ENCODE measurements around the gene LAMA2. TPM values are rescaled to one million over a fixed set of nuclear protein-coding genes. Genes with fewer than 3 reads are reported as not detected.

The LAMA2 gene
- total RNA-seq, 1 experiment from 2014 or later: 8.2 TPM

DNA sequence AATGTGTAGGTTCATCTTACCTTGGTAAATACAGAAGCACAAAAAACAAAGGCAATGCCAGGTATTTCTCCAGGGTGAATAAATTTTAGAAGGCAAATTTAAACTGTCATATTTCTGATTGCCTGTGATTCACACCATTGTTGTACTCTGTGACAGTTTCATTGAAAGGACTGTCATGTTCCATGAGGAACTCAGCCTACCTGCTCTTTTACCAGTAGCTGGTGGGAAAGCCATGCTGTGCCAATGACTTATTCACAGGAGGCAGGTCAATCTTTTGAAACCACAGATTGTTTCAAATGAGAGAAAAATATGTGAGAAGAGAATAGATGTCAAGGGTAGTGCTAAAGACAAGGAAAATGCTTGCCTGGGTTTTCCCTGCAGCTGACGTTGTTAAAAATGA, 206.4 kb downstream of the LAMA2 start (continued):
- no peak for TF ChIP-seq YY1 (IDR thresholded peaks at IDR 0.05; ENCODE audit: extremely low read depth, insufficient replicate concordance, low read depth, low read length)
- TF ChIP-seq, protein P1, sequence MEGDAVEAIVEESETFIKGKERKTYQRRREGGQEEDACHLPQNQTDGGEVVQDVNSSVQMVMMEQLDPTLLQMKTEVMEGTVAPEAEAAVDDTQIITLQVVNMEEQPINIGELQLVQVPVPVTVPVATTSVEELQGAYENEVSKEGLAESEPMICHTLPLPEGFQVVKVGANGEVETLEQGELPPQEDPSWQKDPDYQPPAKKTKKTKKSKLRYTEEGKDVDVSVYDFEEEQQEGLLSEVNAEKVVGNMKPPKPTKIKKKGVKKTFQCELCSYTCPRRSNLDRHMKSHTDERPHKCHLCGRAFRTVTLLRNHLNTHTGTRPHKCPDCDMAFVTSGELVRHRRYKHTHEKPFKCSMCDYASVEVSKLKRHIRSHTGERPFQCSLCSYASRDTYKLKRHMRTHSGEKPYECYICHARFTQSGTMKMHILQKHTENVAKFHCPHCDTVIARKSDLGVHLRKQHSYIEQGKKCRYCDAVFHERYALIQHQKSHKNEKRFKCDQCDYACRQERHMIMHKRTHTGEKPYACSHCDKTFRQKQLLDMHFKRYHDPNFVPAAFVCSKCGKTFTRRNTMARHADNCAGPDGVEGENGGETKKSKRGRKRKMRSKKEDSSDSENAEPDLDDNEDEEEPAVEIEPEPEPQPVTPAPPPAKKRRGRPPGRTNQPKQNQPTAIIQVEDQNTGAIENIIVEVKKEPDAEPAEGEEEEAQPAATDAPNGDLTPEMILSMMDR (IDR thresholded peaks at IDR 0.05 in 2 of 3, conservative IDR thresholded peaks at IDR 0.05 in 1 of 3; ENCODE audit: borderline replicate concordance in 1 of 3, insufficient read depth in 1 of 3, low read depth in 2 of 3, low read length in 2 of 3): no peak
- TF ChIP-seq FOSL1 (IDR thresholded peaks at IDR 0.05; ENCODE audit: low read depth): no peak
- TF ChIP-seq POLR2AphosphoS5 (IDR thresholded peaks at IDR 0.05; ENCODE audit: low read depth, low read length): no peak
- TF ChIP-seq, protein P2, sequence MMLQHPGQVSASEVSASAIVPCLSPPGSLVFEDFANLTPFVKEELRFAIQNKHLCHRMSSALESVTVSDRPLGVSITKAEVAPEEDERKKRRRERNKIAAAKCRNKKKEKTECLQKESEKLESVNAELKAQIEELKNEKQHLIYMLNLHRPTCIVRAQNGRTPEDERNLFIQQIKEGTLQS (IDR thresholded peaks at IDR 0.05): no peak
- TF ChIP-seq EZH2 (IDR thresholded peaks at IDR 0.05): no peak

- ATAC-seq (no peak), DNase-seq (ENCODE audit: low read depth, low spot score) (no peak)
- Histone ChIP-seq H3K79me2 (ENCODE audit: insufficient read depth, low read length) (no peaks in the 10 kb centered on the region), H3K4me2 (ENCODE audit: low read length) (no peak overlapping the region), H4K20me1 (ENCODE audit: insufficient read depth) (no peaks in the 10 kb centered on the region), H3K4me1 (ENCODE audit: control insufficient read depth in 1 of 2, insufficient read depth in 2 of 2, low read length in 2 of 2) (no peaks in the 10 kb centered on the region), H3K36me3 (ENCODE audit: control insufficient read depth in 1 of 2, insufficient read depth in 2 of 2, low read length in 2 of 2) (no peaks in the 10 kb centered on the region), H3K27ac (ENCODE audit: low read depth, low read length) (no peak overlapping the region), H3K9ac (ENCODE audit: low read length) (no peak overlapping the region), H3K27me3 (ENCODE audit: insufficient read depth, low read length) (no peaks in the 10 kb centered on the region), H3K4me3 (replicated peaks in 1 of 2; ENCODE audit: low read depth in 1 of 2, low read length in 2 of 2) (no peak overlapping the region), H3K9me3 (ENCODE audit: control insufficient read depth in 1 of 2, insufficient read depth in 1 of 2, low read depth in 1 of 2, low read length in 2 of 2) (no peaks in the 10 kb centered on the region), H3K9me2 (ENCODE audit: insufficient read depth) (no peaks in the 10 kb centered on the region), H2AFZ (ENCODE audit: low read depth, low read length, poor library complexity, severe bottlenecking) (no peak overlapping the region)
- intact Hi-C loops (cut with micrococcal nuclease): no loop called here
- TF ChIP-seq JUND (IDR thresholded peaks at IDR 0.05): no peak
- TF ChIP-seq, protein P1 (IDR thresholded peaks at IDR 0.05 in 2 of 3, conservative IDR thresholded peaks at IDR 0.05 in 1 of 3; ENCODE audit: borderline replicate concordance in 1 of 3, insufficient read depth in 1 of 3, low read depth in 2 of 3, low read length in 2 of 3): no peak
- ChIA-PET POLR2A (no interaction called here), RAD21 (ENCODE audit: low non-redundant PET in 1 of 2, low total read pairs in 2 of 2, uncharacterized antibody in 2 of 2, unreplicated experiment in 2 of 2) (no interaction called here), CTCF (no interaction called here)
- BruUV-seq (replicated peaks): no TSS peak
Observed at GRCh38 chr6:129094147-129094546, 211.2 kb downstream of the LAMA2 start.
